ENCODE results near the gene PDCD11. TPM values are rescaled to one million over a fixed set of nuclear protein-coding genes. Genes with fewer than 3 reads are reported as not detected.

PDCD11 gene
- total RNA-seq, 3 donors from 2014 or later, result 122 to 127 (median 124) TPM

GRCh38 chr10:103433858-103434257, 37.4 kb downstream of the PDCD11 start:
- no peaks in the 10 kb centered on the region for H3K9me3 Mint-ChIP-seq
- ATAC-seq (no peak), DNase-seq (no peak)
- no peaks in the 10 kb centered on the region for H3K27me3 Mint-ChIP-seq (ENCODE audit: low read depth)
- H3K4me3 Mint-ChIP-seq, result no peak overlapping the region
- H3K36me3 Mint-ChIP-seq (ENCODE audit: insufficient read depth), result peaks cover 36% of the 10 kb centered on the region
- H3K4me1 Mint-ChIP-seq (ENCODE audit: low read depth), result peaks cover 17% of the 10 kb centered on the region

- peaks cover 49% of the 10 kb centered on the region for H3K36me3 Mint-ChIP-seq (ENCODE audit: insufficient read depth)
Observed at GRCh38 chr10:103439776-103440175, 43.4 kb downstream of the PDCD11 start.

GRCh38 chr10:103440416-103440815, 44.0 kb downstream of the PDCD11 start:
- H3K9me3 Mint-ChIP-seq, result no peaks in the 10 kb centered on the region
- H3K36me3 Mint-ChIP-seq (ENCODE audit: insufficient read depth), result peaks cover 53% of the 10 kb centered on the region
- H3K27me3 Mint-ChIP-seq (ENCODE audit: low read depth), result no peaks in the 10 kb centered on the region
- DNase-seq (no peak), ATAC-seq (no peak)
- H3K4me3 Mint-ChIP-seq, result no peak overlapping the region
- H3K4me1 Mint-ChIP-seq (ENCODE audit: low read depth), result no peaks in the 10 kb centered on the region

More at GRCh38 chr10:103439776-103440175, 43.4 kb downstream of the PDCD11 start:
- no peak overlapping the region for H3K4me3 Mint-ChIP-seq
- ATAC-seq, result no peak
- H3K9me3 Mint-ChIP-seq, result no peaks in the 10 kb centered on the region
- H3K27me3 Mint-ChIP-seq (ENCODE audit: low read depth), result no peaks in the 10 kb centered on the region
- DNase-seq, result no peak
- no peaks in the 10 kb centered on the region for H3K4me1 Mint-ChIP-seq (ENCODE audit: low read depth)

GRCh38 chr10:103441206-103441605, 44.8 kb downstream of the PDCD11 start:
- ATAC-seq (no peak), DNase-seq (no peak)
- H3K4me3 Mint-ChIP-seq, result no peak overlapping the region
- peaks cover 51% of the 10 kb centered on the region for H3K36me3 Mint-ChIP-seq (ENCODE audit: insufficient read depth)
- no peaks in the 10 kb centered on the region for H3K27me3 Mint-ChIP-seq (ENCODE audit: low read depth)
- H3K4me1 Mint-ChIP-seq (ENCODE audit: low read depth), result no peaks in the 10 kb centered on the region
- no peaks in the 10 kb centered on the region for H3K9me3 Mint-ChIP-seq

- DNase-seq (no peak), ATAC-seq (no peak)
- H3K36me3 Mint-ChIP-seq (ENCODE audit: insufficient read depth), result peaks cover 48% of the 10 kb centered on the region
- H3K9me3 Mint-ChIP-seq, result no peaks in the 10 kb centered on the region
- no peaks in the 10 kb centered on the region for H3K27me3 Mint-ChIP-seq (ENCODE audit: low read depth)
- H3K4me3 Mint-ChIP-seq, result no peak overlapping the region
- H3K4me1 Mint-ChIP-seq (ENCODE audit: low read depth), result no peaks in the 10 kb centered on the region
Observed at GRCh38 chr10:103441611-103442010, 45.2 kb downstream of the PDCD11 start.

- H3K4me3 Mint-ChIP-seq, result no peak overlapping the region
- no peaks in the 10 kb centered on the region for H3K27me3 Mint-ChIP-seq (ENCODE audit: low read depth)
- DNase-seq (no peak), ATAC-seq (no peak)
- H3K9me3 Mint-ChIP-seq, result no peaks in the 10 kb centered on the region
- no peaks in the 10 kb centered on the region for H3K4me1 Mint-ChIP-seq (ENCODE audit: low read depth)
- H3K36me3 Mint-ChIP-seq (ENCODE audit: insufficient read depth), result peaks cover 45% of the 10 kb centered on the region
Observed at GRCh38 chr10:103442031-103442461, 45.6 kb downstream of the PDCD11 start.

GRCh38 chr10:103443475-103444185, 47.2 kb downstream of the PDCD11 start:
- no peak for DNase-seq
- no peak for ATAC-seq
- Mint-ChIP-seq H3K36me3 (ENCODE audit: insufficient read depth) (peaks cover 48% of the 10 kb centered on the region), H3K9me3 (no peaks in the 10 kb centered on the region), H3K27me3 (ENCODE audit: low read depth) (no peaks in the 10 kb centered on the region), H3K4me3 (no peak overlapping the region), H3K4me1 (ENCODE audit: low read depth) (peaks cover 7% of the 10 kb centered on the region)

GRCh38 chr10:103444478-103444877, 48.1 kb downstream of the PDCD11 start:
- no peaks in the 10 kb centered on the region for H3K27me3 Mint-ChIP-seq (ENCODE audit: low read depth)
- DNase-seq (no peak), ATAC-seq (no peak)
- no peaks in the 10 kb centered on the region for H3K9me3 Mint-ChIP-seq
- H3K4me1 Mint-ChIP-seq (ENCODE audit: low read depth), result peaks cover 15% of the 10 kb centered on the region
- H3K36me3 Mint-ChIP-seq (ENCODE audit: insufficient read depth), result peaks cover 54% of the 10 kb centered on the region
- H3K4me3 Mint-ChIP-seq, result no peak overlapping the region

GRCh38 chr10:103445366-103445765, 48.9 kb downstream of the PDCD11 start:
- no peak overlapping the region for H3K4me3 Mint-ChIP-seq
- H3K27me3 Mint-ChIP-seq (ENCODE audit: low read depth), result no peaks in the 10 kb centered on the region
- H3K4me1 Mint-ChIP-seq (ENCODE audit: low read depth), result peaks cover 24% of the 10 kb centered on the region
- no peak for DNase-seq
- H3K36me3 Mint-ChIP-seq (ENCODE audit: insufficient read depth), result peaks cover 45% of the 10 kb centered on the region
- no peaks in the 10 kb centered on the region for H3K9me3 Mint-ChIP-seq
- ATAC-seq, result no peak

GRCh38 chr10:103445767-103446567, 49.5 kb downstream of the PDCD11 start:
- ATAC-seq (no peak), DNase-seq (no peak)
- H3K4me3 Mint-ChIP-seq, result no peak overlapping the region
- peaks cover 45% of the 10 kb centered on the region for H3K36me3 Mint-ChIP-seq (ENCODE audit: insufficient read depth)
- H3K4me1 Mint-ChIP-seq (ENCODE audit: low read depth), result peaks cover 30% of the 10 kb centered on the region
- no peaks in the 10 kb centered on the region for H3K9me3 Mint-ChIP-seq
- no peaks in the 10 kb centered on the region for H3K27me3 Mint-ChIP-seq (ENCODE audit: low read depth)

GRCh38 chr10:103447187-103447586, 50.8 kb downstream of the PDCD11 start:
- peaks cover 40% of the 10 kb centered on the region for H3K36me3 Mint-ChIP-seq (ENCODE audit: insufficient read depth)

GRCh38 chr10:103448746-103449145, 52.3 kb downstream of the PDCD11 start:
- peaks cover 27% of the 10 kb centered on the region for H3K36me3 Mint-ChIP-seq (ENCODE audit: insufficient read depth)
- DNase-seq (no peak), ATAC-seq (no peak)
- H3K27me3 Mint-ChIP-seq (ENCODE audit: low read depth), result no peaks in the 10 kb centered on the region
- no peaks in the 10 kb centered on the region for H3K9me3 Mint-ChIP-seq
- H3K4me1 Mint-ChIP-seq (ENCODE audit: low read depth), result peaks cover 48% of the 10 kb centered on the region
- H3K4me3 Mint-ChIP-seq, result peak overlapping the region; percentile 29

More at GRCh38 chr10:103447187-103447586, 50.8 kb downstream of the PDCD11 start:
- ATAC-seq (no peak), DNase-seq (no peak)
- H3K4me3 Mint-ChIP-seq, result no peak overlapping the region
- H3K4me1 Mint-ChIP-seq (ENCODE audit: low read depth), result peaks cover 36% of the 10 kb centered on the region
- H3K9me3 Mint-ChIP-seq, result no peaks in the 10 kb centered on the region
- H3K27me3 Mint-ChIP-seq (ENCODE audit: low read depth), result no peaks in the 10 kb centered on the region

- H3K9me3 Mint-ChIP-seq, result no peaks in the 10 kb centered on the region
- H3K36me3 Mint-ChIP-seq (ENCODE audit: insufficient read depth), result peaks cover 21% of the 10 kb centered on the region
- H3K4me3 Mint-ChIP-seq, result peak overlapping the region; percentile 44
- ATAC-seq (no peak), DNase-seq (no peak)
- peaks cover 50% of the 10 kb centered on the region for H3K4me1 Mint-ChIP-seq (ENCODE audit: low read depth)
- H3K27me3 Mint-ChIP-seq (ENCODE audit: low read depth), result no peaks in the 10 kb centered on the region
Observed at GRCh38 chr10:103449208-103450144, 53.0 kb downstream of the PDCD11 start.

- DNase-seq (no peak), ATAC-seq (no peak)
- Mint-ChIP-seq H3K4me3 (peak overlapping the region; percentile 89), H3K27me3 (ENCODE audit: low read depth) (no peaks in the 10 kb centered on the region), H3K9me3 (no peaks in the 10 kb centered on the region), H3K4me1 (ENCODE audit: low read depth) (peaks cover 50% of the 10 kb centered on the region), H3K36me3 (ENCODE audit: insufficient read depth) (peaks cover 16% of the 10 kb centered on the region)
Observed at GRCh38 chr10:103450201-103450695, 53.8 kb downstream of the PDCD11 start.

Measured in activated T-cell treated with anti-CD3 and anti-CD28 coated beads, Interleukin-2, amount 50 U/mL, for 4 hours (primary cell).